Midbrain (tissue), 1 donor: ENCODE measurements around the gene AOAH.

Source experiments
- DNase-seq: peaks from one replicate; lab custom pipeline; 2025; lab: John Stamatoyannopoulos, UW

The AOAH gene, protein sequence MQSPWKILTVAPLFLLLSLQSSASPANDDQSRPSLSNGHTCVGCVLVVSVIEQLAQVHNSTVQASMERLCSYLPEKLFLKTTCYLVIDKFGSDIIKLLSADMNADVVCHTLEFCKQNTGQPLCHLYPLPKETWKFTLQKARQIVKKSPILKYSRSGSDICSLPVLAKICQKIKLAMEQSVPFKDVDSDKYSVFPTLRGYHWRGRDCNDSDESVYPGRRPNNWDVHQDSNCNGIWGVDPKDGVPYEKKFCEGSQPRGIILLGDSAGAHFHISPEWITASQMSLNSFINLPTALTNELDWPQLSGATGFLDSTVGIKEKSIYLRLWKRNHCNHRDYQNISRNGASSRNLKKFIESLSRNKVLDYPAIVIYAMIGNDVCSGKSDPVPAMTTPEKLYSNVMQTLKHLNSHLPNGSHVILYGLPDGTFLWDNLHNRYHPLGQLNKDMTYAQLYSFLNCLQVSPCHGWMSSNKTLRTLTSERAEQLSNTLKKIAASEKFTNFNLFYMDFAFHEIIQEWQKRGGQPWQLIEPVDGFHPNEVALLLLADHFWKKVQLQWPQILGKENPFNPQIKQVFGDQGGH

DNA sequence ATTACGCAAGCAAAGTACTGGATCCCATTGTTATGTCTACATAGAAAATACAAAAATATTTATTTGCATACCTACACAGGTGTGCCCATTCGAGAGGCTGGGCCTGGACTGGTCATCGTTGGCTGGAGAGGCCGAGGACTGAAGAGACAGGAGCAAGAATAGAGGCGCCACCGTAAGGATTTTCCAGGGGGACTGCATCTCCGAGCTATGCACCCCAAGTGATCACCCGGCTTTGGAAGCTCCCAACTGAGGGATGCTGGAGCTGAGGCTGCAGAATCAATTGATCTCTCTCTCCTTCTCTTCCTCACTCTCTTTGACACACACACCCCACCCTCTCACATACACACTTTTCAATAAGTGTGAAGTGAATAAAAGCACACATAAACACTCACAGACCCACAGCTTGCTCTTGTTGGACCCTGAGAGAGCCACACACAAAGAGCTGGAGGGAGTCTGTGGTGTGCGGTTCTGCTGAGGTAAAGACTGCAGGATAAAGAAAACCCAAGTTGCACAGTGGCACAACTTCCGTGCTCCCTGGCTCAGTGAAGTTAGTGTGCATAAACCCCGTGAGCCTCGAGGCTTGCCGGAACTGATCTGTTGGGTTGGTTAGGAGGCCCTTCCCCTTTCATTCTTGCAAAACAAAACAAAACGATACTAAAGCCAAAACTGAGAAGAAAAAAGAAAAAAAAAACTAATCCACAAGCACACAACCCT is at the start of gene AOAH:
TSS of gene AOAH (minus strand) at position 544 of the 714 bp plus-strand sequence. CDS start at position 198, 346 bp downstream.
- peak; percentile 37 for DNase-seq

DNA sequence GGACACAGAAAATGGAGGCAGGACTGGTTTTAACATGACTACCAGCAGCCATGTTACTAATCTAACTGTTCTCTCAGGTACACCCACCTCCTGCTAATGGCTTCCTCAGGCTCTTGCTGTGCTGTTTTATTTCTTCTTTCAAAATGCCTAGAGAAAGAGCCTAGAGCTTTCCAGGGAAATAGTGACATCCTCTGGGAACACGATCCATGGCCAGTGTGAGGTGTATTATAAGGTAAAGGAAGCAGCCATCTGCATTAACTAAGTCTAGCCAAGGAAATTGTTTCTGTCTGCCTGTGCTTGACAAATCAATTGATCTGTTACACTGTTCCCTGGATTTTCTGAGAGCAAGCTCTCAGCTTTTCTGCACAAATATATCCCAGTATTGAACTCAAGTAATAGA is 42.2 kb upstream of the AOAH start:
- DNase-seq = no peak

DNA sequence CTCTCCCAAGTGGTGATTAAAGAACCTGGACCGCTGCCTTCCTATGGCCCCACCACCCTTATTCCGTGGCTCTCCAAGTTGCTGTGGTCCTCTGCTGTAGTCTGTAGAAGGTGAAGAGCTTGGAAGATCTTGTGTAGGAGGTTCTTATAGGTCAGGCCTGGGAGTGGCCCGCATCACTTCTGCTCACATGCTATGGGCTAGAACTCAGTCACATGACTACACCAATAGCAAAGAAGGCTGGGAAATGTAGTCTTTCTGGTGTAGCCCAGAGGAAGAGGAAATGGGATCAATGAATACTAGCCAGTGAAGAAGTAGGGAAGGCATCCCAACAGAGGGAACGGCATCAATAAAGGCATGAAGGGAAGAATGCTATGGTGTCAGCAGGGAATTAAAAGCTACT is 41.3 kb upstream of the AOAH start:
- no peak for DNase-seq

DNA sequence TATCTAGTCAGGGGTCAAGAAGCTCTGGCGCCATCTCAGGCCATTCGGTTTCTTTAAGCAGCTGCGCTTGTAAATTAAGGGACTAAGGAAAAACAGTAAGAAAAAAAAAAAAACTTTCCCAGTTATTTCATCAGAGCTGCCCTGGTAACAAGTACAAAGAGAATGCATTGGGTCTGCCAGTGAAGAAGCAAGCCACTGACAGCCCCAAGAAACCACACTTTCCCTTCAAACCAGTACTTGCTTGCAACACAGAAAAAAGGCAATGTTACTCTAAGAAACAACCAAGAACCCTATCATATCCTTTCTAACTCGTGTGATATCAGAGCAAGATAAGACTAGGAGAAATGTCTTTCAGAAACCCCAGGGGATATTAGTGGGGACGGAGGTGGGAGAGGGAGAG is 40.6 kb upstream of the AOAH start:
- DNase-seq = no peak

DNA sequence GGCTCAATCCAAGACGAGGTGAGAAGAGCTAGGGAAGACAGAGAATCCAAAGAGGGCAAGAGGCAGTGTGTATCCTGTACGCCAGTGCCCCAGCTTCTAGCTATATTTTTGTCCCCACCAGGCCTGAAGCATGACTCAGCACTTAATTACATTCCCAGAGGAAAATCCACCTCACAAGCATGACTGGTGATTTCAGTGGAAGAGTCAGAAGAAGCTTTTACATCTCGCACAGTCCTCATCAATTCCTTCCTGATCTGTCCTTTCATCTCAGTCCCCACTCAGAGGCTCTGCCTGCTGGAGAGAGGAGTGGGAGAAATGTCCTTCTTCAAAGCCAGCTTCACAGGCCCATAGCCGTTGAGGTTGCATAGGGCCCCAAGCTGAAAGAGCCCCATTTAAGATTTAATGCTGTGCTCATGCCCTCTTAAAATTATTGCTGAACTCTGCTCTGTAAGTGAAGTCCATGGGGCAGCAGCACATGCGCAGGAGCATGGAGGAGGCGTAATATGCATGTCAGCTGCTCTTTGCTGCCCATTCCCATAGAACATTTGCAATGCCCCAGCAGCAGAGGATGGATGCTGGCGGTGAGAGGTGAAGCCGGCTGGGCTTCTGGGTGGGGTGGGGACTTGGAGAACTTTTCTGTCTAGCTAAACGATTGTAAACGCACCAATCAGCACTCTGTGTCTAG is 39.0 kb upstream of the AOAH start:
- DNase-seq = no peak

DNA sequence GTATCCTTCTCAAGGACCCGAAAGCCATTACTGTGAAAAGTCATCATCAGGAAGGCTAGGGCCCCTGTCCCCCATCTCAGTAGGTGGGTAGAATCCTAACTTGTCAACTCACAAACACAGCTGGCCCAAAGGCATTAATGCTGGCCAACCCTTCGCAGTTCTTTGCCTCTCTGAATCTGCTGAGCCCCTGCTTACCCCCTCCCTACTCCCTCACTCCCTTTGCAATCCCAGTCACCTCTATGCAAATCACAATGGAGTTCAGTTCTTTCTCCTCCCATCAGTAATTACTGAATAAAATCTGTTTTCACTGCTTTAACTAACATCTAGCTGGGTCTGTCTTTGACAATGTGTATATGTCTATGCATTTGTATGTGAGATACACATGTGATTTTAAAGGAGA is 38.1 kb upstream of the AOAH start:
- no peak for DNase-seq

DNA sequence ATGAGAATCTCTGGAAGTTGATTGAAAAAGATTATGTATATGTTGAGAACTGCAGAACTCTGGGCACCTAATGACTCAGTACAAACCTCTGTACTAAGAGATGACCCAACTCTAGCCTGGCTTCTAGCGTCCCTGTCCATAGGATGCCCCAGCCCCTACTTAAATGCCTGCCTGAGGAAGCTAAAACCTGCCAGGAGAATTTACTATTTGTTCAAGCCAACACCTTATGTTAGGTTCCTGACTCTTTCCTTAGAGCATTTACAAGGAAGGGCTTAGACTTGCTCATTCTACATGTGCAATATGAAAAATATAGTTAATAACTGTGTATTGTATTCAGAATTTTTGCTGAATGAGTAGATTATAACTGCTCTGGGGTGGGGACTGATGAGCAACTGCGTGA is 37.5 kb upstream of the AOAH start:
- no peak for DNase-seq

DNA sequence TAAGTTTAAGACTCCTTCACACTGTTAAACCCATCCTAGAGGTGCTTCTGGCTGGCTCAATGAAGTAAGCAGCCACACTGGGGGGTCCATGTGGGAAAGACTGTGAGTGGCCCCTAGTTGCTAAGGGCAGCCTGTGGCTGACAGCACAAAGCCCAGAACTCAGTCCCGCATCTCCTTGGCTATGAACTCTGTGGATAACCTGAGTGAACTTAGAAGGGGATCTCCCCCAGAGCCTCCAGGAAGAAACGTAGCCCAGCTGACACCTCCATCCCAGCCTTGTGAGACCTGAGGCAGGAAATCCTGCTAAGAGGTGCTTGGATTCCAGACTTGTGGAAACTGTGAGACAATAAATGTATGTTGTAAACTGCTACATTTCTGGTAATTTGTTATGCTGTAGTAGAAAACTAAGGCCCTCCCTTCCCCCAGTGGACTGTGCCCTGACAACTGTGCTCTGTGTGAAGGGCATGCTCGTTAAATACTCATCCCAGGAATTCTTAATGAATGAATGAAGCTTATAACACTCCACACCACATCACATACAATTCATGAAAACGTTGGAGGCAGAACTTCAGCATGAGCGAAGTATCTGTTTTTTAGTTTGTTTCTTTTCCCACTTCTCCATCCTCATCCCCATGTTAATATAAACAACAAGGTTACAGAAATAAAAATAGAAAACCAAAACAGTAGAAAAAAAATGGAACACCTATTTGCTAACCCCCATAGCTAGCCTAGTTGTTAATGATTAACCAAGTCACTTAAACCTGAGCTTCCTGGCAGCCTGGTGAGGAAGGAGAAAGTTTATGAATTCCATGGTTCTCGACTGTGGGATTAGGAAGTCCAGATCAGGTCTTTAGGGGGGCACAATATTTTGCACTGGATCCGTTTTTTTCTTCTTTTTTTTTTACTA is 36.8 kb upstream of the AOAH start:
- DNase-seq = no peak

DNA sequence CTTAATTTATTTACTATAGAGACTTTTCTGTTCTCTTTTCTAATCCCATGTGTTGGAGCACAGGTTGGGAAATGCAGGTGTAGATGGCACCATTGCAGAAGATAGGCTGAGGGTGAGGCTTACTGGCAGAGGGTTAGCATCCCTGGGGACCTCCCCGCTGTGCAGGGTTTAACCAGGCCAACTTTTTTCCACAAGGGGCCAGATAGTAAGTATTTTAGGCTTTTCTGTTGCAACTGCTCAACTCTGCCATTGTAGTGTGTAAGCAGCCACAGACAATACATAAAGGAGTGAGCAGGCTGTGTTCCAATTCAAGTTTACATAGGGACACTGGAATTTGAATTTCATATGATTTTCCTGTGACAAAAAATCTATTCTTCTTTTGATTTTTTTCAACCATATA is 34.6 kb upstream of the AOAH start:
- DNase-seq = no peak

DNA sequence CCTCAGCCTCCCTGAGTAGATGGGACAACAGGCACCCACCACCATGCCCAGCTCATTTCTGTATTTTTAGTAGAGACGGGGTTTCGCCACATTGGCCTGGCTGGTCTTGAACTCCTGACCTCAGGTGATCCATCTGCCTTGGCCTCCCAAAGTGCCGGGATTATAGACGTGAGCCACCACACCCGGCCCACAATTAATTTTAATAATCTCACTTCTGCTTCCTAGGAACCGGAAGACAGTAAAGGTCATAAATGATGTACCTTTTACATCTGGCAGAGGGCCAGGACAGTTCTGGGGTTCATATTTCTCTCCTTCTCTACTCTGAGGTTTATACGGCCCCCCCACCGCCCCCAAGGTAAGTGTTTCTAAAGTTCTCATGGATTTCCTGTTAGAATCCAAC is 31.2 kb upstream of the AOAH start:
- no peak for DNase-seq

DNA sequence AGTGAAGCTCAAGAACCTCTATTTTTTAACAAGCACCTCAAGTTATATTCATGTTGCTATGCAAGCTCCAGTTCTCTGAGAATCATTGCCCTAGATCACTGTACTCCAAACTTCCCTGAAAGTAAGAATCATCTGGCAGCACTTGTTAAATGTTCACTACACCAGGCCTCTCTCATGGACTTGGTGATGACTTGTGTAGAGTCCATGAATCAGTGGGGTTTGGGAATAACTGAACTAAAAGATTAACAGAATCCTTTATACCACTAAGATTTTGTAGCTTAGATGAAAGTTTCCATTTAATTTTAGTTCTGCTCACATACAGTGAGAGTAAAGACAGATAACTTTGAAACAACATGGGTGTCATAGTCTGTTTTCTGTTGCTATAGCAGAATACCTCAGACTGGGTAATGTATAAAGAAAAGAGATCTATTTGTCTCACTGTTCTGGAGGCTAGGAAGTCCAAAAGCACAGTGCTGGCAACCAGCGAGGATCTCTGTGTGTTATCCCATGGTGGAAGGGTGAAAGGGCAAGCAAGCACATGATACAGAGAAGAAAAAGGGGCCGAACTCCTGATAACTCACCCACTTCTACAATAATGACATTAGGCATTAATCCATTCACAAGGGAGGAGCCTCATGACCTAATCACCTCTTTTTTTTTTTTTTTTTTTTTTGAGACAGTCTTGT is 27.9 kb upstream of the AOAH start:
- no peak for DNase-seq

DNA sequence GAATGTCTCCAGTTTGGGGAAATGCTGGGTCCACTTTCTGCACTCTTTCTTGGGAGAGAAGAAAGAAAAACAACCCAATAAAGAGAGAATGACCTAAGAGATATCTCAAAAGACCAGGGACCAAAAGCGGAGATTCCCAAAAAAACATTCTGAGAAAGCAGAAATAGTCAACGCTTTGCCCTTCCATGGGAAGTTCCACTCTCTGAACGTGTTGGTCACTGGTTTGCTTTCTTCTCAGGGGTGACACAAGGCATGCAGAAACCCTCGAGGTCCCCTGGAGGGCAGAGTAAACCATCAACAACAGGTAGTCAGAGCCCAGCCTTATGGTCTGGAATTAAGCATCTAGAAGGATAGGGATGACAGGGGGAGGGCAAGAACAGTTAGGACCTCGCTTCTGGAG is 26.2 kb upstream of the AOAH start:
- DNase-seq = no peak

DNA sequence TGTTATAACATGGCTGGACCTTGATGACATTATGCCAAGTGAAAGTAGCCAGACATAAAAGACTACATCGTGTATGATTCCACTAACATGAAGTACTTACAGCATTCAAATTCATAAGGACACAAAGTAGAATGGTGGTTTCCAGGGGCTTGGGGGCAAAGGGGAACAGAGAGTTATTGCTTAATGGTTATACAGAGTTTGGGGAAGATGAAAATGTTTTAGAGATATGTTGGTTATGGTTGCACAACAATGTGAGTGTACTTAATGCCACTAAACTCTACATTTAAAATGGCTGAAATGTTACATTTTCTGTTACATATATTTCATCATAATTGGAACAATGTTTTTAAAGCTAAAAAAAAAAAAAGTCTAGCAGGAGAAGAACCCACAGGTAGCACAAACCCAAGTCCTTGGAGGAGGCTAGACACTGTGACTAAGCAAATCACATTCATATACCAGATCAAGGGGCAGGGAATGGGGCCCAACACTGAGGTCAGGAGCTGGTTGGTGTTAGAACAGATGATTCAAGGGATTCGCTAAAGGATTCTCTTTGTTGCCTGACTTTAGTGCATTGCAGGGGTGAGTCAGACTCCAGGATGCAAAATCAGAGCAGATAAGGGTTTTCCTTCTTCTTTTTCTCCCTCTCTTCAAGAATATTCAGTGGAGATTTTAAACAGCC is 25.1 kb upstream of the AOAH start:
- no peak for DNase-seq

DNA sequence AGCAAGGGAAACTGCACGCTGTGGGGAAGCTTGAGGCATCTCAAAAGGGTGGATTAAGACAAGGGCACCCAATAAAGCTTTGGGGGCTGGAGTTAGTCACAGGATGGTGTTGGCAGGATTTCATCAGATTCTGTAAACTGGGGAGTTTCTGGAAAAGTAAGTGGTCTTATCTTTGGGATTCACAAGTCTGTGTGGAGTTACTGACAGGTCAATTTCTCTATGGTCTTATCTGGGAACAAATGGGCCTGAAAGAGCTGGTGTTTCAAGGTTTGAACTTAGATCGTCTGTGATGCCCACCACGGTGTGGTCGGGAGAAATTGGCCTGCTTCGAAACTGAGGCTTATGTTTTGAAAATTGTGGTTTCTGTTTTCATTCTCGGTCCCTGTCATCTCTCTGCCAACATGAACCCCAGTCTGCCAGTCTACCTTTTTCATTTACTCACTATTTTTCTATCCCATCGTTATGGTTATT is 23.8 kb upstream of the AOAH start:
- no peak for DNase-seq

DNA sequence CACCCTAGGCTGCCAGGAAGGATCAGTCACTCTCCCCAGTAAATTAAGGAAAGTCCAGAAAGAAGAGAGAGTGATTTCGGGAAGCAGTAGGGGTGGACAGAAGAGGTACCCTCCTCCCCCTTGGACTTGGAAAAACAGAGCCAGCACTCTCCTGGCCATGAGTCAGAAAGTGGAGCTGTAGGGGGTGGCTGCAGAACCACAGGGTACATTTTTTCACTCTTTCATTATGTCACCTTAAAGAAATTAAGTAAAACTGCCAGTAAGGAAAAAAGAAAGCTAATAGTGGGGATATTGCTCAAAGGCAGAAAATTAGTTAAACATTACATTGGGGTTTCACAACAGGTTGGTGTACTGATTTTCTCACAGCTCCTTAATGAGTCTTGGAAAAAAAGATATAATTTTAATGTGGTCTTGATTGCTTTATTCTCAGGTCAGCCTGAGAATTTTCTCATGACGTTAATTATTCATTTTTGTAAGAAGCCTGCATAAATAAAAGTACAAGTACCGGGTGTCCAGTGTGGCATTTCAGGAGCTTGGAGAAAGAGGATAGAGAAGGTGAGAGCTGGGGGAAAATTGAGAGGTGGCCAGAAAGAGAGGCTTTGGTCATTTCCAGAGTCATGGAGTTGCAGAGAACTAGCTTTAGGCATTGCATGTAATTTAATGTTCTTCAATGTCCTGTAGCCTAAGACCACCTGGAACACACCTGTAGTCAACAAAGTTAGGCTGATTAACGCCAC is 23.2 kb upstream of the AOAH start:
- DNase-seq = no peak

DNA sequence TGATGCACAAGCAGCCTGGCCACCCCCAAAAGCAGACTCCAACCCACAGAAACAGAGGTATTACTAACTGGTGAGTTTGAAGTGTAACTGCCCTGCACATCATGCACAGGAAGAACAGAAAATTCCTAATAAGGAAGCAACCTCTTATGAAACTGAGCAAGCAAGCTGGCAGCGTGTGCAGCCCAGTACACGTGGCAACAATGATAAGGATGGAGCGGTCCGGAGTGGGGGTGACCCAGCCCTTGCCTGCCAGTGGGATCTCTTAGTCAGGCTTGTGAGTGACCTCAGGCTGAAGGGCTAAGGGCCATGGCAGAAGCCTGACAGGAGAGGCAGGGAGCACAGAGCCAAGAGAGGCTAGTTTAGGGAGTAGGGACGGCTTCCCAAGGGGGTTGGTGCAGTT is 22.1 kb upstream of the AOAH start:
- DNase-seq = no peak

DNA sequence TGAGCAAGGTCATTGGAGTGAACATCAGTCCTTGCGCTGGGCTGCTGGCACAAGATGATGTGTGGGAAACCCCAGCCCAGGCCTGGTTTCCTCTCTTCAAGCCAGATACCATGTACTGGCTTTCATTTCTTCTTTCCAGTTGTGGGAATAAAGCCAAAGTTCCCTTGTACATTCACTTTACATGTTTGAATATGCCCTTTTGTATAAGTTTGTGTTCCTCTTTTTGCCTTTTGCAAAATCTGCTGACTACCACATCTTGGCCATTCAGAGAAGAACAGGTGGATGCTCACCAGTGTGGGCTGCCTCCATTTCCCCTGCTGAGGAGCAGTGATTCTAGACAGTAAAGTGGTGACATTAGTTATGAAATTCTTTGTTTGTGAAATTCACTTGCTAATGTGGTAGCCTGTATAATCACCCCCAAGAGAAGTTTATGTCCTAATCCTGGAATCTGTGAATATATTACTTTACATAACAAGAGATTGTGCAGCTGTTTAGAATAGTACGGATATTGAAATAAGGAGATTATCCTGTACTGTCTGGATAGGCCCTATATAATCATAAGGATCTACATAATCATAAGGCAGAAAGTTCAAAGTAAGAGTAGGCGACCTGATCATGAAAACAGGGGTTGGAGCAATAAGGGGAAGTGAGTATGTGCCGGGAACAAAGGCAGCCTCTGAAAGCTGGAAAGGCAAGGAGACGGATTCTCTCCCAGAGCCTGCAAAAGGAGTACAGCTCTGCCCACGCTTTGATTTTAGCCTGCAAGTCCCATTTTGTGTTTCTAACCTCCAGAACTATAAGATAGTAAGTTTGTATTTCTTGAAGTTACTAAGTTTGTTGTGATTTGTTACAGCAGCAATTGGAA is 18.8 kb upstream of the AOAH start:
- DNase-seq = peak; percentile 15

DNA sequence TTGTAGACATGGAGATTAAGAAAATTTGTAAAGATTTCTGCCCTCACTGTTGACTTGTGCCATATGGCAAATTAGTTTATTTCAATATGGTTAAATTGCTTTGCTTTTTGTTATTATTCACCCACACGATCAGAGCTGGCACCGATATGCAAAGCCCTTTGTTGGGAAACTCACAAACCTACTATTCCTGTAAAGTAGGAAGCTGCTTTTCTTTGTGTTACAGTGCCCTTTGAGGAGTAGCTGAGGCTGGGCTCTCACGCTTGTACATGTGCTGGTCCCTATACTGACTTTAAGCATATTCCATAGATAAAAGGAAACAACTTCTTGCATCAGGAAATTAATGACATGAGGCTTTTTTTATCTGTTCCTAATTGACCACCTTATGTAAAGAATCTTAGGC is 17.6 kb upstream of the AOAH start:
- DNase-seq = no peak

DNA sequence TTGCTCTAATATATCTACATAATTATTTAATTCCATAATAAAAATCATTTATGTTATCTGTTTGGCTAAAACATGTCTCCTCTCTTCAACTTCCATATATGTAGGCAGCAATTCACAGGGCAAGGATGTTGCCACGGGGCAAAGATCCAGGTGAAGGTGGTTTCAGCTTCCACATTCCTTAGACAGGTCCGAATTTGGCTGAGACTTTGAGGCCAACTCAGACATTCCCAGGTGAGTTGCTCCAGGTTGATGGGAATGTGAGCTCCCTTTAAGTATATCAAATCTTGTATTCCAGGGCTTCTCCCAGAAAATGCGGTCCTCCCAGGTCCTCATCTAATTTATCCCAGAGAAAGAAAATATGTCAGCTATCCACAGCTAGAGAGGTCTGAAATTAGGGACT is 15.1 kb upstream of the AOAH start:
- DNase-seq = no peak
